ENCODE data around the gene INO80E.
"Not testable (repeated sequence)": the region's sequence is repeated elsewhere in the genome, so short reads cannot be mapped to it uniquely, and the experiment has no call there.

The INO80E gene

DNA sequence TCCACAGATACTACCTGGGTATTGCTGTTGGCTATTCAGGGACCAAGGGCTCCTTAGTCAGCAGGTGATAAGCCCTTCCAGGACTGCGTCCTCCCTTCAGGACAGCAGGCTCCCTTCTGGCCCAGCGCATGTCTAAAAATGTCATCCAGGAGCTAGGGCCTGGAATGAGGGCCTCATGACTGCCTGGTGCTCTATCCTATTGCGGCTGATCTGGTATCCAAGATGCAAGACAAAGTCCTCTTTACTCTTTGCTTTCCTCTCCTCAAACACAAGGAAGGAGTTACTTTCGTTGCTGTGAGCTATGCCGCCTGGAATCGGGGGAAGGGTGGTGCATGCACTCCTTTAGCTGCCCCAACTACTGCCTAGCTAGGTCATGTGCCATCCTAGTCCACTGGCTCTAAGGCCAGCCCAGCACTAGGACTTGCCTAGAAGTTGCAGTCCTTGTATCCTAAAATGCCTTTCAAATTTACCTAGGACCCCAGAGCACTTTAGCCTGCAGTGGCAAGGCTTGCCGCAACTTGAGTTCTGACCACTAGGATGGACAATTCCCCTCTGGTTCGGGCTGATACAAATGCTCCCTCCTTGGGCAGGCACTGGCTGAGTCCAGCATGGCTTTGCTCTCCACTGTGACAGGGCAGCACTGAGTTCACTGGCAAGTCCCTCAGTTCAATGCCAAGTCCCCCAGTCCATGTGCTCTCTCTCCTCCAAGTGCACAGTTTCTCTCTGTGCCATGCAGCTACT, 44.2 kb upstream of the INO80E start:
- H3K4me1 ChIP-seq (ENCODE audit: insufficient read depth, low read length, poor library complexity, severe bottlenecking): no peaks in the 10 kb centered on the region

GRCh38 chr16:29958756-29959155, 37.3 kb upstream of the INO80E start:
- H3K36me3 ChIP-seq (ENCODE audit: insufficient read depth, low read length): no peaks in the 10 kb centered on the region
- no peaks in the 10 kb centered on the region for H3K27me3 ChIP-seq (ENCODE audit: insufficient read depth, low read length, poor library complexity, severe bottlenecking)
- no peak overlapping the region for H3K4me3 ChIP-seq (ENCODE audit: low read length, poor library complexity, severe bottlenecking)
- no peak overlapping the region for H3K4me2 ChIP-seq (ENCODE audit: low read depth, low read length, poor library complexity, severe bottlenecking)
- peaks cover 19% of the 10 kb centered on the region for H3K4me1 ChIP-seq (ENCODE audit: insufficient read depth, low read length, poor library complexity, severe bottlenecking)
- no peaks in the 10 kb centered on the region for H3F3A ChIP-seq (ENCODE audit: low read depth)
- no peak overlapping the region for H2AFZ ChIP-seq (ENCODE audit: low read length)
- no peak overlapping the region for H3K9ac ChIP-seq (ENCODE audit: low read depth, low read length, poor library complexity, severe bottlenecking)
- H3K79me2 ChIP-seq (ENCODE audit: insufficient read depth, low read length): peaks cover 6% of the 10 kb centered on the region
- TF ChIP-seq CTCF (conservative IDR thresholded peaks at IDR 0.05; ENCODE audit: low read length): no peak
- TF ChIP-seq EZH2phosphoT487 (IDR thresholded peaks at IDR 0.05; ENCODE audit: borderline replicate concordance): no peak
- H4K20me1 ChIP-seq (ENCODE audit: insufficient read depth, low read length, poor library complexity, severe bottlenecking): no peaks in the 10 kb centered on the region
- no peaks in the 10 kb centered on the region for H3K9me3 ChIP-seq (ENCODE audit: insufficient read depth, low read depth, low read length)
- H3K9me2 ChIP-seq (replicated peaks; ENCODE audit: low read depth, low read length): no peaks in the 10 kb centered on the region

More for the DNA sequence above, 44.2 kb upstream of the INO80E start:
- H3K36me3 ChIP-seq (ENCODE audit: insufficient read depth, low read length): no peaks in the 10 kb centered on the region
- no peak overlapping the region for H2AFZ ChIP-seq (ENCODE audit: low read length)
- no peak overlapping the region for H3K4me2 ChIP-seq (ENCODE audit: low read depth, low read length, poor library complexity, severe bottlenecking)
- no peak overlapping the region for H3K9ac ChIP-seq (ENCODE audit: low read depth, low read length, poor library complexity, severe bottlenecking)
- H3F3A ChIP-seq (ENCODE audit: low read depth): no peaks in the 10 kb centered on the region
- no peak overlapping the region for H3K4me3 ChIP-seq (ENCODE audit: low read length, poor library complexity, severe bottlenecking)
- no peak for TF ChIP-seq CTCF (conservative IDR thresholded peaks at IDR 0.05; ENCODE audit: low read length)
- TF ChIP-seq EZH2phosphoT487 (IDR thresholded peaks at IDR 0.05; ENCODE audit: borderline replicate concordance): no peak
- no peaks in the 10 kb centered on the region for H3K27me3 ChIP-seq (ENCODE audit: insufficient read depth, low read length, poor library complexity, severe bottlenecking)
- H4K20me1 ChIP-seq (ENCODE audit: insufficient read depth, low read length, poor library complexity, severe bottlenecking): no peaks in the 10 kb centered on the region
- H3K9me2 ChIP-seq (replicated peaks; ENCODE audit: low read depth, low read length): no peaks in the 10 kb centered on the region
- no peaks in the 10 kb centered on the region; the same call in 1 of the 2 replicates for H3K9me3 ChIP-seq (ENCODE audit: insufficient read depth, low read depth, low read length)
- H3K79me2 ChIP-seq (ENCODE audit: insufficient read depth, low read length): no peaks in the 10 kb centered on the region

DNA sequence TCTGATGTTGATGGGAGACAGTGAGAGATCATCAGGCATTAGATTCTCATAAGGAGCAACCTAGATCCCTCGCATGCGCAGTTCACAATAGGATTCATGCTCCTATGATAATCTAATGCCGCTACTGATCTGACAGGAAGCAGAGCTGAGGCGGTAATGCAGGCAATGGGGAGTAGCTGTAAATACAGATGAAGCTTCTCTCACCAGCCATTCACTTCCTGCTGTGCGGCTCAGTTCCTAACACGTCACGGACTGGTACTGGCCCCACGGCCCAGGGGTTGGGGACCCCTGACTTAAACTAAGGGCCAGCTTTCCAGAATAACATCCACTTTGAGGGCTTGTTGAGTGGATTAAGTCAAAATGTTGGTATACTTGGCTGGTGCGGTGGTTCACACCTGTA, 36.7 kb upstream of the INO80E start:
- H2AFZ ChIP-seq (ENCODE audit: low read length): no peak overlapping the region
- no peaks in the 10 kb centered on the region for H3K27me3 ChIP-seq (ENCODE audit: insufficient read depth, low read length, poor library complexity, severe bottlenecking)
- no peak overlapping the region for H3K4me3 ChIP-seq (ENCODE audit: low read length, poor library complexity, severe bottlenecking)
- peaks cover 6% of the 10 kb centered on the region for H3K79me2 ChIP-seq (ENCODE audit: insufficient read depth, low read length)
- H3K36me3 ChIP-seq (ENCODE audit: insufficient read depth, low read length): no peaks in the 10 kb centered on the region
- H3K9ac ChIP-seq (ENCODE audit: low read depth, low read length, poor library complexity, severe bottlenecking): no peak overlapping the region
- no peaks in the 10 kb centered on the region for H4K20me1 ChIP-seq (ENCODE audit: insufficient read depth, low read length, poor library complexity, severe bottlenecking)
- no peaks in the 10 kb centered on the region for H3F3A ChIP-seq (ENCODE audit: low read depth)
- H3K9me2 ChIP-seq (replicated peaks; ENCODE audit: low read depth, low read length): no peaks in the 10 kb centered on the region
- H3K9me3 ChIP-seq (ENCODE audit: insufficient read depth, low read depth, low read length): no peaks in the 10 kb centered on the region
- peaks cover 19% of the 10 kb centered on the region for H3K4me1 ChIP-seq (ENCODE audit: insufficient read depth, low read length, poor library complexity, severe bottlenecking)
- TF ChIP-seq CTCF (conservative IDR thresholded peaks at IDR 0.05; ENCODE audit: low read length) (no peak), EZH2phosphoT487 (IDR thresholded peaks at IDR 0.05; ENCODE audit: borderline replicate concordance) (no peak)
- H3K4me2 ChIP-seq (ENCODE audit: low read depth, low read length, poor library complexity, severe bottlenecking): no peak overlapping the region

- H3K4me2 ChIP-seq (ENCODE audit: low read depth, low read length, poor library complexity, severe bottlenecking); H4K20me1 ChIP-seq (ENCODE audit: insufficient read depth, low read length, poor library complexity, severe bottlenecking); H2AFZ ChIP-seq (ENCODE audit: low read length); H3K9ac ChIP-seq (ENCODE audit: low read depth, low read length, poor library complexity, severe bottlenecking); H3K9me3 ChIP-seq (ENCODE audit: insufficient read depth, low read depth, low read length); H3K27me3 ChIP-seq (ENCODE audit: insufficient read depth, low read length, poor library complexity, severe bottlenecking); H3F3A ChIP-seq (ENCODE audit: low read depth); H3K36me3 ChIP-seq (ENCODE audit: insufficient read depth, low read length); H3K79me2 ChIP-seq (ENCODE audit: insufficient read depth, low read length); H3K9me2 ChIP-seq (replicated peaks; ENCODE audit: low read depth, low read length); H3K4me3 ChIP-seq (ENCODE audit: low read length, poor library complexity, severe bottlenecking): not testable (repeated sequence)
- peaks cover 19% of the 10 kb centered on the region for H3K4me1 ChIP-seq (ENCODE audit: insufficient read depth, low read length, poor library complexity, severe bottlenecking)
Measured at GRCh38 chr16:29959821-29960220, 36.2 kb upstream of the INO80E start.

All from Loucy (cell line).